Right atrium auricular region (tissue), 2 donors: ENCODE data around the gene PHF21B. TPM values are rescaled to one million over a fixed set of nuclear protein-coding genes. Genes with fewer than 3 reads are reported as not detected.

Source experiments
- DNase-seq: peaks from one replicate; pipeline ENCODE4 v3.0.0-alpha.2; 2019; ENCODE audit warnings: low spot score
- H3K27ac ChIP-seq, 2 donors: fragments of 200-600 bp; sonication (generic); 1 replicate in 1 of 2; 2 replicates in 1 of 2; pipeline ENCODE4 v1.5.1; 2016 to 2019
- H3K27me3 ChIP-seq, 2 donors: fragments of 200-600 bp; sonication (generic); one replicate each; pipeline versions ENCODE4 v1.5.1 to v1.6.0; 2017 to 2019
- H3K36me3 ChIP-seq: fragments of 200-600 bp; sonication (generic); one replicate; pipeline ENCODE4 v1.5.1; 2016
- H3K4me1 ChIP-seq, 2 donors: fragments of 200-600 bp; sonication (generic); one replicate each; pipeline versions ENCODE4 v1.5.1 to v1.6.0; 2017 to 2019
- H3K4me3 ChIP-seq, 2 donors: fragments of 200-600 bp; sonication (generic); 1 replicate in 1 of 2; 2 replicates in 1 of 2; pipeline ENCODE4 v1.5.1; 2017 to 2019; ENCODE audit warnings: mild to moderate bottlenecking in 1 of 2, moderate library complexity in 1 of 2
- H3K9me3 ChIP-seq, 2 donors: fragments of 200-600 bp; sonication (generic); one replicate each; pipeline ENCODE4 v1.5.1; 2019
- total RNA-seq, 2 donors: library from RNA; depleted of rRNA; stranded (reverse); fragments of >200 nt; gene quantifications; one replicate each; pipeline ENCODE4 v1.1.0, GENCODE V29; 2016
- TF ChIP-seq, protein P1 (sequence below), 2 donors: fragments of 200-600 bp; sonication (generic); IDR thresholded peaks; one replicate each; pipeline ENCODE4 v1.5.1; 2019; ENCODE audit warnings: antibody characterized with exemption in 2 of 2

The PHF21B gene
- total RNA-seq, 2 donors from 2014 or later = 1.4 to 2.2 TPM

GRCh38 chr22:44837481-44837880, 172.3 kb downstream of the PHF21B start:
- Histone ChIP-seq H3K4me3 (no peak overlapping the region), H3K36me3 (no peaks in the 10 kb centered on the region), H3K27ac (no peak overlapping the region), H3K27me3 (no peaks in the 10 kb centered on the region), H3K4me1 (no peaks in the 10 kb centered on the region), H3K9me3 (peaks cover 9 to 25% of the 10 kb centered on the region in 2 donors)
- no peak for DNase-seq
- TF ChIP-seq, protein P1, sequence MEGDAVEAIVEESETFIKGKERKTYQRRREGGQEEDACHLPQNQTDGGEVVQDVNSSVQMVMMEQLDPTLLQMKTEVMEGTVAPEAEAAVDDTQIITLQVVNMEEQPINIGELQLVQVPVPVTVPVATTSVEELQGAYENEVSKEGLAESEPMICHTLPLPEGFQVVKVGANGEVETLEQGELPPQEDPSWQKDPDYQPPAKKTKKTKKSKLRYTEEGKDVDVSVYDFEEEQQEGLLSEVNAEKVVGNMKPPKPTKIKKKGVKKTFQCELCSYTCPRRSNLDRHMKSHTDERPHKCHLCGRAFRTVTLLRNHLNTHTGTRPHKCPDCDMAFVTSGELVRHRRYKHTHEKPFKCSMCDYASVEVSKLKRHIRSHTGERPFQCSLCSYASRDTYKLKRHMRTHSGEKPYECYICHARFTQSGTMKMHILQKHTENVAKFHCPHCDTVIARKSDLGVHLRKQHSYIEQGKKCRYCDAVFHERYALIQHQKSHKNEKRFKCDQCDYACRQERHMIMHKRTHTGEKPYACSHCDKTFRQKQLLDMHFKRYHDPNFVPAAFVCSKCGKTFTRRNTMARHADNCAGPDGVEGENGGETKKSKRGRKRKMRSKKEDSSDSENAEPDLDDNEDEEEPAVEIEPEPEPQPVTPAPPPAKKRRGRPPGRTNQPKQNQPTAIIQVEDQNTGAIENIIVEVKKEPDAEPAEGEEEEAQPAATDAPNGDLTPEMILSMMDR (IDR thresholded peaks at IDR 0.05) = no peak

- TF ChIP-seq, protein P1 (IDR thresholded peaks at IDR 0.05) = no peak
- H3K9me3 ChIP-seq = peaks cover 9 to 34% of the 10 kb centered on the region in 2 donors
- no peaks in the 10 kb centered on the region for H3K36me3 ChIP-seq
- no peaks in the 10 kb centered on the region for H3K4me1 ChIP-seq
- no peak overlapping the region for H3K27ac ChIP-seq
- no peak for DNase-seq
- H3K27me3 ChIP-seq = no peaks in the 10 kb centered on the region
- H3K4me3 ChIP-seq = no peak overlapping the region
Observed at GRCh38 chr22:44834065-44834464, 175.7 kb downstream of the PHF21B start.

- TF ChIP-seq, protein P1 (IDR thresholded peaks at IDR 0.05) = no peak
- no peak for DNase-seq
- no peaks in the 10 kb centered on the region for H3K27me3 ChIP-seq
- H3K27ac ChIP-seq = no peak overlapping the region
- no peaks in the 10 kb centered on the region for H3K36me3 ChIP-seq
- no peak overlapping the region for H3K4me3 ChIP-seq
- no peaks in the 10 kb centered on the region for H3K4me1 ChIP-seq
- H3K9me3 ChIP-seq = peaks cover 9 to 34% of the 10 kb centered on the region in 2 donors
Observed at GRCh38 chr22:44831885-44832284, 177.9 kb downstream of the PHF21B start.

Other genes starting within 250 kb of the PHF21B start
- gene NUP50, start 153.9 kb upstream of the PHF21B start, total RNA-seq = 10 to 100 TPM; 14.3 to 20.8 TPM
- gene KIAA0930, start 230.9 kb upstream of the PHF21B start, total RNA-seq = 10 to 100 TPM; 13.0 to 20.4 TPM